Lower leg skin (tissue), 3 donors: ENCODE data around the gene EED.

Source experiments
- CTCF ChIP-seq, 3 donors: fragments of 450-650 bp; IDR thresholded peaks; one replicate each; pipeline ENCODE4 v1.5.1; 2016; ENCODE audit warnings: antibody characterized with exemption in 3 of 3, mild to moderate bottlenecking in 3 of 3, moderate library complexity in 2 of 3
- POLR2A ChIP-seq, 2 donors: fragments of 450-650 bp; IDR thresholded peaks; one replicate each; pipeline ENCODE4 v1.6.1; 2016 to 2017; ENCODE audit warnings: antibody characterized with exemption in 2 of 2, mild to moderate bottlenecking in 1 of 2, moderate library complexity in 1 of 2

DNA sequence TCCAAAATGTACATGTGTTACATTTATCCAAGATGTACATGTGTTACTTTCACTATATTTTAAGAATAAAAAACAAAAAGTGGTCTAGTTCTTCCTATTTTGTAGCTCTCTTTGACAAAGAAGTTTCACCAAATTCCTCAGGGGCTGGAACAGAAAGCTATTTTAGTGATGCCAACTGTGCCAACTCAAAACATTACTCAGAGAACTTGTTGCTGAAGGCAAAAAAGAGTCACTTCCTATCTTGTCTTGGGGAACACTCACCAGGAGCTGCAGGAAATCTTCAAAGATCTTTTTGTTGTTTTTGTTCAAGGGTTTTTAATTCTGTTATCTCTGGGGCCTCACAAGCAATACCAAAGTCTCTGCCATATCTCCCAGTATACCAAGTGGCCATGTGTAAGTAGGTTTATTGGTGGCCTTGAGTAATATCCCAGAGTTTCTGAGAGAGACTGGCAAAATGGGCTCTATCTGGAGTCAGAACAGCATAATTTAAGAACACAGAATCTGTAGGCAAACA is 13.6 kb upstream of the EED start:
- no peak for TF ChIP-seq CTCF (IDR thresholded peaks at IDR 0.05)
- TF ChIP-seq POLR2A (IDR thresholded peaks at IDR 0.05) = no peak
